CD4-positive, CD25-positive, alpha-beta regulatory T cell (primary cell): ENCODE data around the gene BROX. TPM values are rescaled to one million over a fixed set of nuclear protein-coding genes. Genes with fewer than 3 reads are reported as not detected.

Source experiments
- ATAC-seq, 2 donors: fragments of 150-1000 bp; cut with Tn5 transposase; one replicate each; pipeline ENCODE4 v1.10.0; 2021; ENCODE audit warnings: low read depth in 2 of 2, moderate number of reproducible peaks in 2 of 2, moderate library complexity in 1 of 2
- DNase-seq, 3 donors: peaks; one replicate each; pipeline versions ENCODE4 v3.0.0 to v3.0.0-alpha.2; 2012 to 2022; ENCODE audit warnings: mixed read lengths in 1 of 3
- H3K27ac ChIP-seq: one replicate; pipeline ENCODE4 v1.7.0; 2013; ENCODE audit warnings: mild to moderate bottlenecking, low read length; ENCODE audit not compliant: insufficient read depth, poor library complexity, severe bottlenecking
- H3K27me3 ChIP-seq: one replicate; pipeline ENCODE4 v1.7.0; 2013; ENCODE audit warnings: low read length; ENCODE audit not compliant: control insufficient read depth, insufficient read depth
- H3K36me3 ChIP-seq: one replicate; pipeline ENCODE4 v1.7.0; 2013; ENCODE audit warnings: mild to moderate bottlenecking, low read length, moderate library complexity; ENCODE audit not compliant: control insufficient read depth, insufficient read depth
- H3K4me1 ChIP-seq: 2 replicates; pipeline ENCODE4 v1.7.0; 2013; ENCODE audit warnings: mild to moderate bottlenecking, low read length; ENCODE audit not compliant: insufficient read depth, control insufficient read depth, poor library complexity, severe bottlenecking
- H3K4me3 ChIP-seq: one replicate; pipeline ENCODE4 v1.7.0; 2013; ENCODE audit warnings: low read depth, mild to moderate bottlenecking, low read length, moderate library complexity
- H3K9me3 ChIP-seq, 2 experiments: 1 replicate in 1 of 2; 2 replicates in 1 of 2; pipeline ENCODE4 v1.7.0; 2013; ENCODE audit warnings: low read length in 2 of 2, mild to moderate bottlenecking in 1 of 2, moderate library complexity in 1 of 2; ENCODE audit not compliant: control insufficient read depth in 2 of 2
- H3K27ac Mint-ChIP-seq, 3 donors: one replicate each; pipeline ENCODE4 v1.8.0; 2020 to 2022; ENCODE audit warnings: mild to moderate bottlenecking in 3 of 3, mixed read lengths in 3 of 3, moderate library complexity in 2 of 3
- H3K27me3 Mint-ChIP-seq: one replicate; pipeline ENCODE4 v1.8.0; 2022; ENCODE audit warnings: mild to moderate bottlenecking, mixed read lengths
- H3K36me3 Mint-ChIP-seq: one replicate; pipeline ENCODE4 v1.8.0; 2020; ENCODE audit warnings: mixed read lengths
- H3K4me1 Mint-ChIP-seq, 4 donors: one replicate each; pipeline ENCODE4 v1.8.0; 2020 to 2022; ENCODE audit warnings: mixed read lengths in 4 of 4, mild to moderate bottlenecking in 1 of 4
- H3K4me3 Mint-ChIP-seq, 4 donors: one replicate each; pipeline ENCODE4 v1.8.0; 2020 to 2022; ENCODE audit warnings: mild to moderate bottlenecking in 4 of 4, mixed read lengths in 4 of 4, moderate library complexity in 3 of 4
- H3K9me3 Mint-ChIP-seq, 7 donors: one replicate each; pipeline ENCODE4 v1.8.0; 2020 to 2022; ENCODE audit warnings: mixed read lengths in 7 of 7, mild to moderate bottlenecking in 3 of 7, moderate library complexity in 2 of 7
- polyA plus RNA-seq, 4 donors: library from polyadenylated mRNA; unstranded; fragments of 300-500 nt; fragmentation: Illumina TruSeq; gene quantifications; one replicate each; pipeline ENCODE4 v1.2.3, GENCODE V29; 2021
- total RNA-seq: library from RNA; stranded (reverse); gene quantifications from one replicate; pipeline ENCODE4 v1.2.3, GENCODE V29; 2022

The BROX gene
- total and polyA plus RNA-seq, 5 donors from 2014 or later: 20.7 to 72.0 (median 23.4) TPM

GRCh38 chr1:222781251-222781650, 68.9 kb downstream of the BROX start:
- Histone ChIP-seq H3K27me3 (peaks cover 14% of the 10 kb centered on the region), H3K36me3 (no peaks in the 10 kb centered on the region), H3K27ac (no peak overlapping the region), H3K4me1 (no peaks in the 10 kb centered on the region), H3K9me3 (no peaks in the 10 kb centered on the region), H3K4me3 (no peak overlapping the region)
- Mint-ChIP-seq H3K4me3 (no peak overlapping the region), H3K4me1 (peaks cover 0 to 6% (median 0%) of the 10 kb centered on the region in 4 donors), H3K27me3 (peaks cover 44% of the 10 kb centered on the region), H3K9me3 (peaks cover 0 to 3% (median 0%) of the 10 kb centered on the region in 7 donors), H3K36me3 (no peaks in the 10 kb centered on the region), H3K27ac (no peak overlapping the region)
- ATAC-seq (no peak), DNase-seq (no peak)

GRCh38 chr1:222783051-222783450, 70.7 kb downstream of the BROX start:
- H3K9me3 ChIP-seq: no peaks in the 10 kb centered on the region
- no peak overlapping the region for H3K4me3 Mint-ChIP-seq
- H3K27me3 ChIP-seq: peaks cover 14% of the 10 kb centered on the region
- H3K27ac ChIP-seq: no peak overlapping the region
- no peaks in the 10 kb centered on the region for H3K36me3 Mint-ChIP-seq
- H3K4me1 ChIP-seq: no peaks in the 10 kb centered on the region
- H3K4me1 Mint-ChIP-seq: peaks cover 0 to 6% (median 0%) of the 10 kb centered on the region in 4 donors
- H3K27ac Mint-ChIP-seq: no peak overlapping the region
- DNase-seq (no peak), ATAC-seq (no peak)
- H3K36me3 ChIP-seq: no peaks in the 10 kb centered on the region
- peaks cover 0 to 3% (median 0%) of the 10 kb centered on the region in 7 donors for H3K9me3 Mint-ChIP-seq
- no peak overlapping the region for H3K4me3 ChIP-seq
- H3K27me3 Mint-ChIP-seq: peaks cover 38% of the 10 kb centered on the region

GRCh38 chr1:222784371-222784770, 72.0 kb downstream of the BROX start:
- ATAC-seq: no peak

More at GRCh38 chr1:222784371-222784770, 72.0 kb downstream of the BROX start:
- Mint-ChIP-seq H3K27ac (no peak overlapping the region), H3K9me3 (peaks cover 0 to 3% (median 0%) of the 10 kb centered on the region in 7 donors), H3K27me3 (peaks cover 34% of the 10 kb centered on the region), H3K36me3 (no peaks in the 10 kb centered on the region), H3K4me3 (no peak overlapping the region), H3K4me1 (peaks cover 0 to 6% (median 0%) of the 10 kb centered on the region in 4 donors)
- no peak overlapping the region for H3K4me3 ChIP-seq
- H3K27me3 ChIP-seq: peaks cover 14% of the 10 kb centered on the region
- H3K27ac ChIP-seq: no peak overlapping the region
- no peaks in the 10 kb centered on the region for H3K36me3 ChIP-seq
- no peak for DNase-seq
- no peaks in the 10 kb centered on the region for H3K4me1 ChIP-seq
- no peaks in the 10 kb centered on the region for H3K9me3 ChIP-seq

Other genes starting within 250 kb of the BROX start
- gene HHIPL2, start 164.5 kb upstream of the BROX start, total RNA-seq: not detected
- gene HHIPL2, start 164.5 kb upstream of the BROX start, polyA plus RNA-seq: not detected
- 5.9 TPM for gene TAF1A, start 122.6 kb upstream of the BROX start, total RNA-seq
- gene TAF1A, start 122.6 kb upstream of the BROX start, polyA plus RNA-seq: 1 to 10 TPM; 2.8 to 4.6 (median 3.9) TPM
- 87.1 TPM for gene MIA3, start 94.5 kb upstream of the BROX start, total RNA-seq
- 10 to 100 TPM; 48.5 to 60.3 (median 54.4) TPM for gene MIA3, start 94.5 kb upstream of the BROX start, polyA plus RNA-seq
- 54.1 TPM for gene AIDA, start 73 bp upstream of the BROX start, total RNA-seq
- gene AIDA, start 73 bp upstream of the BROX start, polyA plus RNA-seq: 10 to 100 TPM; 35.2 to 44.5 (median 38.6) TPM
- gene FAM177B, start 24.6 kb downstream of the BROX start, total RNA-seq: not detected
- not detected for gene FAM177B, start 24.6 kb downstream of the BROX start, polyA plus RNA-seq
- 2.9 TPM for gene DISP1, start 102.5 kb downstream of the BROX start, total RNA-seq
- gene DISP1, start 102.5 kb downstream of the BROX start, polyA plus RNA-seq: 1 to 10 TPM; 1.1 to 2.0 (median 1.4) TPM